ENCODE measurements around the gene TENT4B.

TENT4B gene

DNA sequence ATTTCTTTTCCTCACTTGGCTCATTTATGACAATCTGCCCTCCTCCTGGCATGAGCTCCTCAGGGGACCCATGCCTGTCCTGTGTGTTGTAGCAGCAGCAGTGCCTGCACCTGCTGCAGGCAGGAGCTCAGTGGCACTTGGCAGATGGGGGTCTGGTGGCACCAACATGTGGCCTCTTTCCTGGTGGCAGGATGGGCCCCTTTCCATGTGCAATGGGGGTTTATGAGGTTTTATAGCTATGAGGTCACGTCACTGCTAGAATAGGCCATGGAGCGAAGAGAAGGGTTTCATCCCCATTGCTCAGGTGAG, 120.2 kb downstream of the TENT4B start:
- DNase-seq: no peak

- no peak for DNase-seq
Measured at GRCh38 chr16:50273888-50274325, 120.8 kb downstream of the TENT4B start.

DNA sequence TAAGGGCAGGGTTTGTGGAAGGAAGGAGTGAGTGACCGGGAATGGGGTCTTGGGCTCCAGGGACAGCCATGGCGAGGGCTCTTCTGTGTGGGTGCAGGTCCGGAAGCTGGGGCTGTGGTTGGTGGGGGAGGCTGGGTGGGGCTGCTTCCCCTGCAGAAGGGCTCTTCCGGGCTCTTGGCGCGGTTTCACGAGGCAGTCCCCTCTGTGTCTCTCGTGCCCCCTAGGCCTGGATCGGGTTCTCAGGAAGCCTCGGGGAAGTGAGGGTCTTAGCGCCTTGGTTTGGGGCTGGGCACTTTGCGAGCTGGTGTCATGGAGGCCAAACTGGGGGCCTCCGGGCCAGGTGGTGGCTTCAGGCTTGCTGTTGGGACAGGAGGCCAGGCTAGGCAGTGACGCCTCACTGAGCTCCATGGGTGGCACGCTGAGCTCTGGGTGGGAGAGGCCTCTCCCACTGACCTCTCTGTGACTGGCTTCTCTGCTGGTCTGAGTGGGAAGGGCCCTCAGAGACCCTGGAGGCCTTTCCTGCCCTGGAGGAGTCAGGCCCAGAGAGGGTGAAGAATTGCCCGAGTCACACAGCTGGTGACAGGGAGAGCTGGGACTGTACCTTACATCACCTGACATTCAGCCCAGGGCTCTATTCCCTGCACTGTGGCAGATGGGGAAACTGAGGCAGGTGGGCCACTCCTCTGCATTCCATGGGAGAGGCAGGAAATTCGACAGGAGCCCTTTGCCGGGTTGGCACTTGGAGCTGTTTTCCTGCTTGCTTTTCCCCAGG, 121.4 kb downstream of the TENT4B start:
- DNase-seq: no peak

DNA sequence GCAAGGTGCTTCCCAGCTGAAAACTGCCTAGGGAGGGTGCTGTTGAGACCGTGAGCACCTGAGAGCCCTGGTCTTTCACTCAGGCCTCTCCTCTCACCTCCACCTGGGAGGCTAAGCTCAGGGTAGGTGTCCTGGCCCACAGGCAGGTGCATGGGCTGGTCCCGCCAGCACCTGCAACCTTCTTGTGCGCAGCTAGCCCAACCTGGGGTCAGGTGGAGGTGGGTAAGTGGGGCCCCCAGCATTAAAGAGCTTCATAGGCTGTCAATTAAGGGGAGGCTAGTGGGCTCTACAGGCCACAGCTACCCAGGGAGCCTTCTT, 122.0 kb downstream of the TENT4B start:
- DNase-seq: no peak

DNA sequence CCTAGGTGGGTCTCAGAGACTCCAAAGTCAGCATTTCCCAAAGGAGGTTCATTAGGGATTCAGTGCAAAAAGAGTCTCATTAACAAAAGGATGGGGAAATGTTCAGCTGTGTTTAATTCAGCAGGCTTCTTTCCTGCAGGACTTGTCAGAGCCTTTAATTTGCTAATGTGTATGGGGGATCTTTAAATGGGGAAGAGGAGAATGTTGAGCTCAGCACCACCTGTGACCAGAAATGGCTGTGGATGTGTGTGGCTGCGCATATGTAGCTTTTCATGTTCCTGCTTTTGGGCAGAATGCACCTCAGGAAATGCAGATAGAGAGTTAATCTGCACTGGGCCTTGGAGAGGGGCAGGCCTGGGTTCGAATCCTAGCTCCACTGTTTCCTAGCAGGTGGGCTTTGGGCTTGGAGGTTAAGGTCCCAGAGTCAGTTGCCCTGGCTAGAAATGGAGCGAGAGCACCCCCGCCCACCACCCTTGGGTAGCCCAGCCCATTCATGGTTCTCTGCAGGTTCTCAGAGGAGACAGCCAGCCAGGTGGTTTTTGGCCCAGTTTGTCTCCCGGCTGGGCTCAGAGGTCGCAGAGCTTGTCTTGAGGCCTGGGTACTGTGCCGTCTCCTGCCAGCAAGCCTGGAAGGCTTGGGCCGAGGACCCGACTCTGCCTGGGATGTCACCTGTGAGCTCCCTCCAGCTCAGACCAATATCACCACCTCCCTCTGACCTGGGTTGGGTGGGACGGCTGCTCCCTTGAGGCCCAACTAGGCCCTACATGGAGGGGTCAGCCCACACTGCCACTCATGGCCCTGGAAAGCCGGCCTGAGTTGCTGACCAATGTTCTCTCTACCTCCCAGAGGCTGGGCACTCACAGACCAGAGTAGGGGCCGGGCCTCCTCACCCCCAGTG, 122.6 kb downstream of the TENT4B start:
- DNase-seq: no peak

GRCh38 chr16:50276326-50276640, 123.2 kb downstream of the TENT4B start:
- no peak for DNase-seq

DNA sequence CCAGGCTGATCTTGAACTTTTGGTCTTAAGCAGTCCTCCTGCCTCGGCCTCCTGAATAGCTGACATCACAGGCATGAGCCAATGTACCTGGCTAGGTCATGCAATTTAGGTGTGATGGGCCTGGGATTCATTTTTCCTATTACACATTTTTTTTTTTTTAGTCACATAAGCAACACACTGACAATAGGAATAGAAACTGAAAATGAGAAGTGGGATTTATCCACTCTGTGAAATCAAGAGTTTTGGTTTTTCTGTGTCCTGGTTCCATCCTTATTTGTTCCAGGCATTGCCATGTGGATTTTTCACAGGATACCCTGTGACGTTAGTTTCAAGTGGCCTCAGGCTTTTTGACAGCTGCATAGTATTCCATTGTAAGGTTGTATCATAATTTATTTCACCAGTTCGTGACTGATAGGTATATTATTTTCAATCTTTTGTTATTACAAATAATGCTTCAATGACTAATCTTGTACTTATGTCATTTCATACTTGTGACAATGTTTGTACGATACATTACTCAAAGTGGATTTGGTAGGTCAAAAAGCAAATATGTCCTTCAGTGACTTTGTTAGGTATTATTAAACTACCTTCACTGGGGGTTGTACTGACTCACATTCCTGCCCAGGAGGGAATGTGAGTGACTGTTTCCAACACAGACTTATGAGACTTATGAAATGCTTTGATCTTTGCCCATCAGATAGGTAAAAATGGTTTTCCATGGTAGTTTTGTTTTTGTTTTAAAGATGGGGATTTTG, 123.9 kb downstream of the TENT4B start:
- no peak for DNase-seq

- DNase-seq: no peak
Measured at GRCh38 chr16:50278251-50278650, 125.1 kb downstream of the TENT4B start.

- DNase-seq: no peak
Measured at GRCh38 chr16:50279504-50279865, 126.4 kb downstream of the TENT4B start.

GRCh38 chr16:50280932-50281331, 127.8 kb downstream of the TENT4B start:
- no peak for DNase-seq
